HEK293T (cell line): ENCODE results near the gene OR2T33.

Experiments
- CTCF ChIA-PET: fragments of 350-600 bp; formaldehyde crosslinking; extraction: SDS; loops from one replicate; lab custom pipeline; 2021; ENCODE audit warnings: antibody characterized with exemption, inconsistent platforms; lab: Yijun Ruan, JAX
- POLR2A ChIA-PET: fragments of 350-600 bp; formaldehyde crosslinking; extraction: SDS; loops from one replicate; lab custom pipeline; 2020; ENCODE audit warnings: antibody characterized with exemption, inconsistent platforms; lab: Yijun Ruan, JAX
- DNase-seq: peaks from one replicate; pipeline ENCODE4 v3.0.0; 2012; ENCODE audit warnings: mixed read lengths; ENCODE audit errors: extremely low spot score
- ARNT ChIP-seq: fragments of 450-650 bp; IDR thresholded peaks from 2 replicates; pipeline ENCODE4 v1.6.1; 2017; ENCODE audit warnings: mild to moderate bottlenecking
- BHLHE40 ChIP-seq: fragments of 450-650 bp; IDR thresholded peaks from 2 replicates; pipeline ENCODE4 v1.6.1; 2016; ENCODE audit warnings: mild to moderate bottlenecking, moderate library complexity, borderline replicate concordance
- CTBP1 ChIP-seq: fragments of 450-650 bp; IDR thresholded peaks from 2 replicates; pipeline ENCODE4 v1.6.1; 2016; ENCODE audit warnings: borderline replicate concordance
- FOXA1 ChIP-seq: fragments of 450-650 bp; IDR thresholded peaks from 2 replicates; pipeline ENCODE4 v1.6.1; 2016; ENCODE audit warnings: mild to moderate bottlenecking
- FOXK2 ChIP-seq: fragments of 450-650 bp; IDR thresholded peaks from 2 replicates; pipeline ENCODE4 v1.6.1; 2016; ENCODE audit warnings: mild to moderate bottlenecking
- FOXM1 ChIP-seq: fragments of 450-650 bp; IDR thresholded peaks from 2 replicates; pipeline ENCODE4 v1.6.1; 2017; ENCODE audit warnings: mild to moderate bottlenecking, borderline replicate concordance
- HDGF ChIP-seq: fragments of 450-650 bp; IDR thresholded peaks from 2 replicates; pipeline ENCODE4 v1.6.1; 2017; ENCODE audit warnings: antibody characterized with exemption, borderline replicate concordance
- LEF1 ChIP-seq: fragments of 450-650 bp; IDR thresholded peaks from 2 replicates; pipeline ENCODE4 v1.6.1; 2017; ENCODE audit warnings: mild to moderate bottlenecking, borderline replicate concordance
- NFRKB ChIP-seq: fragments of 450-650 bp; IDR thresholded peaks from 2 replicates; pipeline ENCODE4 v1.6.1; 2016; ENCODE audit warnings: mild to moderate bottlenecking, moderate library complexity
- PKNOX1 ChIP-seq: fragments of 450-650 bp; IDR thresholded peaks from 2 replicates; pipeline ENCODE4 v1.6.1; 2016
- SP1 ChIP-seq: fragments of 450-650 bp; IDR thresholded peaks from 2 replicates; pipeline ENCODE4 v1.6.1; 2017
- SUZ12 ChIP-seq: fragments of 450-650 bp; IDR thresholded peaks from 2 replicates; pipeline ENCODE4 v1.6.1; 2016; ENCODE audit warnings: mild to moderate bottlenecking
- TARDBP ChIP-seq: fragments of 450-650 bp; IDR thresholded peaks from 2 replicates; pipeline ENCODE4 v1.6.1; 2016
- ZNF384 ChIP-seq: fragments of 450-650 bp; IDR thresholded peaks from 2 replicates; pipeline ENCODE4 v1.6.1; 2016

Gene OR2T33

GRCh38 chr1:248225537-248225936 is 52.2 kb downstream of the OR2T33 start:
- no peak for DNase-seq
- ChIA-PET CTCF (no interaction called here), POLR2A (no interaction called here)
- no peak for TF ChIP-seq FOXK2
- TF ChIP-seq ZNF384 = no peak
- no peak for TF ChIP-seq FOXM1
- TF ChIP-seq LEF1 = no peak
- no peak for TF ChIP-seq FOXA1
- no peak for TF ChIP-seq ARNT
- TF ChIP-seq SUZ12 = no peak
- TF ChIP-seq SP1 = no peak
- TF ChIP-seq HDGF = no peak
- TF ChIP-seq PKNOX1 = no peak
- TF ChIP-seq BHLHE40 = no peak
- no peak for TF ChIP-seq NFRKB
- TF ChIP-seq TARDBP = no peak
- TF ChIP-seq CTBP1 = no peak
